ENCODE data around the gene TUBB.

The TUBB gene

DNA sequence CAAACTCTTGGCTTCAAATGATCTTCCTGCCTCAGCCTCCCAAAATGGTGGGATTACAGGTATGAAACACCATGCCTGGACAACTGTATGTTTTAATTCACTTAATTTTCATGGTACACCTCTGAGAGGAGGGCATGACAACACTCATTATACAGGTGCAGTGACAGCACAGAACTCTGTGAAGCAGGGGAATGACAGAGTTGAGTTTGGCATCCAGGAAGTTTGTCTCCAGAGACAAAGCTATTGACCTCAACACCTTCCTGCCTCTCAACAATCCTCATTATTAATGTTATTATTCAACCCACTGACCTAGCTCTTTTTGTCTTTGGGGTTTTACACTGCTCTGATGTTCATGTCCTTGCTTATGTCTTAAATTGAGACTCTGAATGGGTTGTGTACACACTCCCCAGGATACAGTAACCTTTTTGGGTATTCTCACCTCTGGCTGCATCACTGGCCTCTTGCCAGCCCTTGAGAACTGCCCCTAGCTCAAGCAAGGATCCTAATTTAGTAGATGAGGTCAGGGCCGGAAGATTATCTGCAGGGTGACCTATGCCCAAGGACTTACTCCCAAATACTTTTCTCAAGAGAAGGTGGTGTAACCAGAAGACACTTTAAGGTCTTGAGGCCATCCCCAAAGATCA lies 37.2 kb downstream of the TUBB start (continued):
- TF ChIP-seq, protein P1, sequence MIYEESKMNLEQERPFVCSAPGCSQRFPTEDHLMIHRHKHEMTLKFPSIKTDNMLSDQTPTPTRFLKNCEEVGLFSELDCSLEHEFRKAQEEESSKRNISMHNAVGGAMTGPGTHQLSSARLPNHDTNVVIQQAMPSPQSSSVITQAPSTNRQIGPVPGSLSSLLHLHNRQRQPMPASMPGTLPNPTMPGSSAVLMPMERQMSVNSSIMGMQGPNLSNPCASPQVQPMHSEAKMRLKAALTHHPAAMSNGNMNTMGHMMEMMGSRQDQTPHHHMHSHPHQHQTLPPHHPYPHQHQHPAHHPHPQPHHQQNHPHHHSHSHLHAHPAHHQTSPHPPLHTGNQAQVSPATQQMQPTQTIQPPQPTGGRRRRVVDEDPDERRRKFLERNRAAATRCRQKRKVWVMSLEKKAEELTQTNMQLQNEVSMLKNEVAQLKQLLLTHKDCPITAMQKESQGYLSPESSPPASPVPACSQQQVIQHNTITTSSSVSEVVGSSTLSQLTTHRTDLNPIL (CRISPR knock-in tag; IDR thresholded peaks at IDR 0.05; ENCODE audit: low read depth), result no peak
- TF ChIP-seq ZFP3 (CRISPR knock-in tag; IDR thresholded peaks at IDR 0.05), result no peak

- TF ChIP-seq ZNF565 (CRISPR knock-in tag; conservative IDR thresholded peaks at IDR 0.05; ENCODE audit: low read depth) (no peak), RARB (CRISPR knock-in tag; IDR thresholded peaks at IDR 0.05) (no peak), ISL1 (CRISPR knock-in tag; IDR thresholded peaks at IDR 0.05) (peak; percentile 83), CSDC2 (CRISPR knock-in tag; IDR thresholded peaks at IDR 0.05) (no peak), GLIS3 (CRISPR knock-in tag; IDR thresholded peaks at IDR 0.05) (0 out of 2 replicates have a peak, but pooled peaks have one; percentile 20), SNAI2 (CRISPR knock-in tag; IDR thresholded peaks at IDR 0.05) (0 out of 2 replicates have a peak, but pooled peaks have one; percentile 12), BACH2 (CRISPR knock-in tag; IDR thresholded peaks at IDR 0.05; ENCODE audit: borderline replicate concordance) (no peak)
- TF ChIP-seq, protein P1 (CRISPR knock-in tag; IDR thresholded peaks at IDR 0.05; ENCODE audit: low read depth), result peak; percentile 90; the same call in 1 of the 2 replicates
- peak; percentile 91 for ATAC-seq
Measured at GRCh38 chr6:30759575-30760239, 39.6 kb downstream of the TUBB start.

- no peak for TF ChIP-seq CSDC2 (CRISPR knock-in tag; IDR thresholded peaks at IDR 0.05)
- no peak for ATAC-seq
Measured at GRCh38 chr6:30760549-30760948, 40.4 kb downstream of the TUBB start.

- TF ChIP-seq ZC3H10 (CRISPR knock-in tag; IDR thresholded peaks at IDR 0.05) (no peak), ZFP30 (CRISPR knock-in tag; IDR thresholded peaks at IDR 0.05) (no peak), ZFP3 (CRISPR knock-in tag; IDR thresholded peaks at IDR 0.05) (no peak), CSDC2 (CRISPR knock-in tag; IDR thresholded peaks at IDR 0.05) (no peak), GLIS3 (CRISPR knock-in tag; IDR thresholded peaks at IDR 0.05) (no peak), TOX (CRISPR knock-in tag; IDR thresholded peaks at IDR 0.05; ENCODE audit: borderline replicate concordance) (no peak), OSR1 (CRISPR knock-in tag; IDR thresholded peaks at IDR 0.05) (no peak)
- ATAC-seq, result no peak
Measured at GRCh38 chr6:30761791-30762429, 41.8 kb downstream of the TUBB start.

DNA sequence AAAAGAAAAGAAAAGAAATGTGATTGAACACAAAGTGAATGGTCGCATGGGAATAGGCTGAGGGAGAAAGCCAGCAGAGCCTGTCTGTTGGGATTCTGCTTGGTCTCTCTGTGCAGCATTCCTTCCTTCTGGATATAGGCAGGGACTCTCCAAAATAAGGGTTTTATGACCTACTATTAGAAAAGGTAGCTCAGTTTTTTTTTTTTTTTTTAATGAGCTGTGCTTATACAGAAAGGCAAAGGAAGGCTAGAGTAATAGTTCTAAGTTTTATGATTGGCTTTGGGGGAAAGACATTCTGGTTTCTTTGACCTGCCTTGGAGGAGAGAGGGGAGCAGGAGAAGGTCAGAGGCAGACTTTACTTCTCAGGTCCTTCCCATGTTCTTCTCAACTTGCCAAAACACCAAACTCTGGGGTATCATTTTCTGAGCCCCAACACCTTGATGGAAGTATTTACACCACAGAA lies 43.0 kb downstream of the TUBB start:
- TF ChIP-seq POU6F1 (CRISPR knock-in tag; IDR thresholded peaks at IDR 0.05; ENCODE audit: borderline replicate concordance, low read depth) (no peak), ISL1 (CRISPR knock-in tag; IDR thresholded peaks at IDR 0.05) (no peak), ZFP3 (CRISPR knock-in tag; IDR thresholded peaks at IDR 0.05) (no peak), ZNF70 (CRISPR knock-in tag; IDR thresholded peaks at IDR 0.05) (no peak), BACH2 (CRISPR knock-in tag; IDR thresholded peaks at IDR 0.05; ENCODE audit: borderline replicate concordance) (no peak), CSDC2 (CRISPR knock-in tag; IDR thresholded peaks at IDR 0.05) (no peak)
- TF ChIP-seq, protein P2, sequence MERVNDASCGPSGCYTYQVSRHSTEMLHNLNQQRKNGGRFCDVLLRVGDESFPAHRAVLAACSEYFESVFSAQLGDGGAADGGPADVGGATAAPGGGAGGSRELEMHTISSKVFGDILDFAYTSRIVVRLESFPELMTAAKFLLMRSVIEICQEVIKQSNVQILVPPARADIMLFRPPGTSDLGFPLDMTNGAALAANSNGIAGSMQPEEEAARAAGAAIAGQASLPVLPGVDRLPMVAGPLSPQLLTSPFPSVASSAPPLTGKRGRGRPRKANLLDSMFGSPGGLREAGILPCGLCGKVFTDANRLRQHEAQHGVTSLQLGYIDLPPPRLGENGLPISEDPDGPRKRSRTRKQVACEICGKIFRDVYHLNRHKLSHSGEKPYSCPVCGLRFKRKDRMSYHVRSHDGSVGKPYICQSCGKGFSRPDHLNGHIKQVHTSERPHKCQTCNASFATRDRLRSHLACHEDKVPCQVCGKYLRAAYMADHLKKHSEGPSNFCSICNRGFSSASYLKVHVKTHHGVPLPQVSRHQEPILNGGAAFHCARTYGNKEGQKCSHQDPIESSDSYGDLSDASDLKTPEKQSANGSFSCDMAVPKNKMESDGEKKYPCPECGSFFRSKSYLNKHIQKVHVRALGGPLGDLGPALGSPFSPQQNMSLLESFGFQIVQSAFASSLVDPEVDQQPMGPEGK (CRISPR knock-in tag; IDR thresholded peaks at IDR 0.05; ENCODE audit: borderline replicate concordance), result no peak
- ATAC-seq, result no peak
